ENCODE measurements around the gene MTA3.
A peak's percentile ranks its signal among the peaks of the same experiment; 100 is the strongest.

The MTA3 gene

GRCh38 chr2:42788478-42788793 is 220.0 kb downstream of the MTA3 start:
- TF ChIP-seq EZH2phosphoT487 (IDR thresholded peaks at IDR 0.05; ENCODE audit: low read depth) (no peak), CTCF (IDR thresholded peaks at IDR 0.05; ENCODE audit: low read depth, low read length) (no peak)
- H3K9ac ChIP-seq (ENCODE audit: low read length), result no peak overlapping the region
- no peaks in the 10 kb centered on the region for H4K20me1 ChIP-seq (ENCODE audit: insufficient read depth, low read length)
- no peaks in the 10 kb centered on the region for H3K36me3 ChIP-seq (replicated peaks; ENCODE audit: low read depth, low read length)
- no peak overlapping the region for H3K27ac ChIP-seq (ENCODE audit: low read length)
- no peaks in the 10 kb centered on the region; the same call in 1 of the 2 replicates for H3K4me1 ChIP-seq (ENCODE audit: low read length)
- no peaks in the 10 kb centered on the region for H3K27me3 ChIP-seq (ENCODE audit: low read depth, low read length)
- H3K79me2 ChIP-seq (ENCODE audit: low read length), result no peaks in the 10 kb centered on the region
- H3K9me3 ChIP-seq (ENCODE audit: insufficient read depth, low read length), result no peaks in the 10 kb centered on the region
- no peak overlapping the region for H2AFZ ChIP-seq (ENCODE audit: low read depth, low read length)
- H3K4me3 ChIP-seq (ENCODE audit: low read length), result no peak overlapping the region
- no peak overlapping the region for H3K4me2 ChIP-seq (ENCODE audit: low read length)

GRCh38 chr2:42788882-42789281 is 220.4 kb downstream of the MTA3 start:
- Histone ChIP-seq H3K36me3 (replicated peaks; ENCODE audit: low read depth, low read length) (no peaks in the 10 kb centered on the region), H2AFZ (ENCODE audit: low read depth, low read length) (no peak overlapping the region), H3K4me1 (ENCODE audit: low read length) (no peaks in the 10 kb centered on the region; the same call in 1 of the 2 replicates), H3K27me3 (ENCODE audit: low read depth, low read length) (no peaks in the 10 kb centered on the region), H3K79me2 (ENCODE audit: low read length) (no peaks in the 10 kb centered on the region), H3K4me3 (ENCODE audit: low read length) (no peak overlapping the region), H3K9ac (ENCODE audit: low read length) (no peak overlapping the region), H3K27ac (ENCODE audit: low read length) (no peak overlapping the region), H3K9me3 (ENCODE audit: insufficient read depth, low read length) (no peaks in the 10 kb centered on the region), H3K4me2 (ENCODE audit: low read length) (no peak overlapping the region), H4K20me1 (ENCODE audit: insufficient read depth, low read length) (no peaks in the 10 kb centered on the region)
- TF ChIP-seq EZH2phosphoT487 (IDR thresholded peaks at IDR 0.05; ENCODE audit: low read depth) (no peak), CTCF (IDR thresholded peaks at IDR 0.05; ENCODE audit: low read depth, low read length) (no peak)

GRCh38 chr2:42789751-42790150 is 221.3 kb downstream of the MTA3 start:
- no peaks in the 10 kb centered on the region for H3K9me3 ChIP-seq (ENCODE audit: insufficient read depth, low read length)
- no peaks in the 10 kb centered on the region for H4K20me1 ChIP-seq (ENCODE audit: insufficient read depth, low read length)
- no peak overlapping the region for H3K27ac ChIP-seq (ENCODE audit: low read length)
- peaks cover 8% of the 10 kb centered on the region for H3K4me1 ChIP-seq (ENCODE audit: low read length)
- no peaks in the 10 kb centered on the region for H3K36me3 ChIP-seq (replicated peaks; ENCODE audit: low read depth, low read length)
- H3K79me2 ChIP-seq (ENCODE audit: low read length), result no peaks in the 10 kb centered on the region
- TF ChIP-seq EZH2phosphoT487 (IDR thresholded peaks at IDR 0.05; ENCODE audit: low read depth) (no peak), CTCF (IDR thresholded peaks at IDR 0.05; ENCODE audit: low read depth, low read length) (no peak)
- no peak overlapping the region for H3K4me3 ChIP-seq (ENCODE audit: low read length)
- no peak overlapping the region for H3K9ac ChIP-seq (ENCODE audit: low read length)
- no peaks in the 10 kb centered on the region for H3K27me3 ChIP-seq (ENCODE audit: low read depth, low read length)
- no peak overlapping the region for H3K4me2 ChIP-seq (ENCODE audit: low read length)
- no peak overlapping the region for H2AFZ ChIP-seq (ENCODE audit: low read depth, low read length)

- Histone ChIP-seq H3K27ac (ENCODE audit: low read length) (no peak overlapping the region), H2AFZ (ENCODE audit: low read depth, low read length) (no peak overlapping the region), H3K4me1 (ENCODE audit: low read length) (peaks cover 27% of the 10 kb centered on the region), H3K4me2 (ENCODE audit: low read length) (peak overlapping the region; percentile 53), H3K9me3 (ENCODE audit: insufficient read depth, low read length) (no peaks in the 10 kb centered on the region), H3K36me3 (replicated peaks; ENCODE audit: low read depth, low read length) (no peaks in the 10 kb centered on the region), H3K79me2 (ENCODE audit: low read length) (no peaks in the 10 kb centered on the region), H4K20me1 (ENCODE audit: insufficient read depth, low read length) (no peaks in the 10 kb centered on the region), H3K9ac (ENCODE audit: low read length) (peak overlapping the region; percentile 55; the same call in 1 of the 2 replicates), H3K27me3 (ENCODE audit: low read depth, low read length) (no peaks in the 10 kb centered on the region), H3K4me3 (ENCODE audit: low read length) (peak overlapping the region; percentile 72)
- TF ChIP-seq EZH2phosphoT487 (IDR thresholded peaks at IDR 0.05; ENCODE audit: low read depth) (no peak), CTCF (IDR thresholded peaks at IDR 0.05; ENCODE audit: low read depth, low read length) (no peak)
Measured at GRCh38 chr2:42791606-42792005, 223.2 kb downstream of the MTA3 start.
